Measurements from ENCODE around the gene TTC39A. TPM values are rescaled to one million over a fixed set of nuclear protein-coding genes. Genes with fewer than 3 reads are reported as not detected.
"Not testable (repeated sequence)": the region's sequence is repeated elsewhere in the genome, so short reads cannot be mapped to it uniquely, and the experiment has no call there.

Gene TTC39A
- total RNA-seq, 4 donors from 2014 or later, result 0.40 to 9.6 (median 0.70) TPM

- H3K27ac ChIP-seq, result no peak overlapping the region
- H3K4me3 ChIP-seq, result no peak overlapping the region
- WGBS, 2 donors (ENCODE audit: low coverage in 1 of 2), result 73 to 74% methylated on average over 2 to 5 of the region's 5 CpGs
Measured at GRCh38 chr1:51327386-51327785, 3.0 kb downstream of the TTC39A start.

DNA sequence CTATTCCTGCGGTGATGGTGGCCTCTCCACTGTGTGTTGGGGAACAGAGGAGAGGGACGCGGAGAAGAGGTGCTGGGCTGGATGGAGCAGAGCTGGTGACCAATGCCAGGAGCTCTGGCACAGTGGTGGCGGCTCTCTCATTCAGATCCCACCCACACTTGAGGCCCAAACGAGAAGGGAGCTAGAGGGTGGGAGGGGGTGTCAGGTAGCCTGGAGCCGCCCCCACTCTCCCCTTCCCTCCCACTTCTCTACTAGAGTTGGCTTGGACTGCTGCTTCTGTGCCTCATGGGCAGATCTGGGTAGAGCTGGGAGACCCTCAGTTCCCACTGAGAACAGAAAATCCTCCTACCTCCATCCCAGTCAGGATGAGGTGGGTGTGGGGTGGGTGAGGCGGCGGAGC is 3.5 kb downstream of the TTC39A start:
- H3K4me3 ChIP-seq, result no peak overlapping the region
- H3K9me3 ChIP-seq, result no peaks in the 10 kb centered on the region
- no peaks in the 10 kb centered on the region for H3K36me3 ChIP-seq
- TF ChIP-seq POLR2AphosphoS5 (IDR thresholded peaks at IDR 0.05) (no peak), EP300 (IDR thresholded peaks at IDR 0.05) (no peak), POLR2A (IDR thresholded peaks at IDR 0.05) (no peak), CTCF (IDR thresholded peaks at IDR 0.05) (no peak)
- no CpG with 5 or more reads among the region's 8 CpGs for WGBS, 2 donors (ENCODE audit: low coverage in 1 of 2)
- peaks cover 27% of the 10 kb centered on the region for H3K27me3 ChIP-seq
- peaks cover 0 to 19% (median 7%) of the 10 kb centered on the region in 3 donors for H3K4me1 ChIP-seq
- no peak overlapping the region for H3K27ac ChIP-seq
- no peak for ATAC-seq

More at GRCh38 chr1:51327386-51327785, 3.0 kb downstream of the TTC39A start:
- H3K4me1 ChIP-seq, result peaks cover 0 to 19% (median 7%) of the 10 kb centered on the region in 3 donors
- ATAC-seq, result no peak
- TF ChIP-seq POLR2AphosphoS5 (IDR thresholded peaks at IDR 0.05) (no peak), EP300 (IDR thresholded peaks at IDR 0.05) (no peak), POLR2A (IDR thresholded peaks at IDR 0.05) (no peak), CTCF (IDR thresholded peaks at IDR 0.05) (no peak)
- no peaks in the 10 kb centered on the region for H3K9me3 ChIP-seq
- H3K27me3 ChIP-seq, result peaks cover 28% of the 10 kb centered on the region
- H3K36me3 ChIP-seq, result no peaks in the 10 kb centered on the region

DNA sequence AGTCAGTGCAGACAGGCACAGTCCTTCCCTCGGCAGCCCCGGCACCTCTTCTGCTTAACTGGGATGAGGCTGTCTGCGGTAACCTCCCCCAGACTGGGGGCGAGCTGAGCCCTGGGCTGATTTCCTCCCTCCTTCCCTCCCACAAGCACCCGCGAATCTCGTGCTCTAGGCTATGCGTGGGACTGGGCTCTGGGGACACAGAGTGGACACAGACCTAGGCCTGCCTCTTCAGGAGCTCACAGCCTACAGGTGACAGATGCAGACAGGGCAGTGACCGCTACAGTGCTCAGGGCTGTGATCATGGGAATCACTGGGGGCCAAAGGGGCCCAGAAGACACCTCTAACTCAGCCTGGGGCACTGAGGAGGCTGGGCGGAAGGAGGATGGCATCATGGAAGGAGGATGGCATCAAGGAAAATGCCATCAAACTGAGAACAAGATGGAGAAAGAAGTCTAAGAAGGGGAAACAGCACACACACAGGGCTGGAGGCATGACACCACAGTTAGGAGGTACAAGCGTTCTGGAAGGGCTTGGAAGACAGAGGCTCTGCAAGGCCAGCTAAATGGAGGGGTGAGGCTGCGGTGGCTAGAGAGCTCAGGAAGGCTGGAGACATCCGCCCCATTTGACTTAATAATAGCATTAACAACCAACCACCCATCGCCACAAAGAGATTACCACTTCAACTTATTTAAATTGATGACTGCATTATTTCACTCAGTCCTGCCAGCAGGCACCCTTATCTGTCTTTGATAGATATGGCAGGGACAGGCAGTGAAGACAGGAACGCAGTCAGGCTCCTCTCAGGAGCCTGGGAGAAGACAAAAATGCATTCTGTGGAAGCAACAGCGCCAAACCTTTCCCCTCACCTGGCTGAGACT is 4.2 kb downstream of the TTC39A start:
- H3K27me3 ChIP-seq, result peaks cover 24% of the 10 kb centered on the region
- H3K4me3 ChIP-seq, result no peak overlapping the region
- WGBS, 2 donors (ENCODE audit: low coverage in 1 of 2), result 72 to 86% methylated on average over 7 to 9 of the region's 16 CpGs
- no peaks in the 10 kb centered on the region for H3K9me3 ChIP-seq
- H3K36me3 ChIP-seq, result no peaks in the 10 kb centered on the region
- H3K4me1 ChIP-seq, result peaks cover 0 to 15% (median 6%) of the 10 kb centered on the region in 3 donors
- no peak overlapping the region for H3K27ac ChIP-seq
- no peak for TF ChIP-seq POLR2A (IDR thresholded peaks at IDR 0.05)
- no peak for TF ChIP-seq POLR2AphosphoS5 (IDR thresholded peaks at IDR 0.05)
- TF ChIP-seq EP300 (IDR thresholded peaks at IDR 0.05), result no peak
- no peak for TF ChIP-seq CTCF (IDR thresholded peaks at IDR 0.05)
- no peak for ATAC-seq

GRCh38 chr1:51325391-51325790 is 5.0 kb downstream of the TTC39A start:
- no peaks in the 10 kb centered on the region for H3K36me3 ChIP-seq
- H3K4me1 ChIP-seq, result peaks cover 0 to 7% (median 0%) of the 10 kb centered on the region in 3 donors
- H3K27ac ChIP-seq, result no peak overlapping the region
- whole genome bisulfite sequencing, 2 donors (ENCODE audit: low coverage in 1 of 2), result 60% methylated on average over 1 of the region's 1 CpG; no CpG with 5 or more reads in 1 of the 2 donors
- no peaks in the 10 kb centered on the region for H3K9me3 ChIP-seq
- TF ChIP-seq CTCF (IDR thresholded peaks at IDR 0.05) (no peak), POLR2AphosphoS5 (IDR thresholded peaks at IDR 0.05) (no peak), POLR2A (IDR thresholded peaks at IDR 0.05) (no peak), EP300 (IDR thresholded peaks at IDR 0.05) (no peak)
- H3K27me3 ChIP-seq, result peaks cover 17% of the 10 kb centered on the region
- no peak for ATAC-seq
- H3K4me3 ChIP-seq, result no peak overlapping the region

- ATAC-seq, H3K9me3 ChIP-seq: not testable (repeated sequence)
- WGBS, 2 donors (ENCODE audit: low coverage in 1 of 2), result 100% methylated on average over 6 of the region's 8 CpGs; no CpG with 5 or more reads in 1 of the 2 donors
Measured at GRCh38 chr1:51325011-51325385, 5.4 kb downstream of the TTC39A start.

More at GRCh38 chr1:51325011-51325385, 5.4 kb downstream of the TTC39A start:
- H3K27me3 ChIP-seq, result peaks cover 15% of the 10 kb centered on the region
- not testable (repeated sequence) for H3K27ac ChIP-seq, H3K36me3 ChIP-seq, H3K4me1 ChIP-seq, H3K4me3 ChIP-seq

All from gastroesophageal sphincter (tissue), 4 donors.